B cell (primary cell): ENCODE data around the gene KIDINS220. TPM values are rescaled to one million over a fixed set of nuclear protein-coding genes. Genes with fewer than 3 reads are reported as not detected.

Source experiments
- ATAC-seq: fragments of 200-7000 bp; cut with Tn5 transposase; one replicate; pipeline ENCODE4 v1.10.0; 2021; ENCODE audit warnings: low read depth, mild to moderate bottlenecking, moderate number of reproducible peaks, moderate library complexity
- CTCF ChIA-PET: fragments of 350-600 bp; sonication (Branson Sonifier 250); formaldehyde crosslinking; loops from one replicate; lab custom pipeline; 2021; ENCODE audit warnings: antibody characterized with exemption, inconsistent platforms; lab: Charles Lee
- POLR2A ChIA-PET: fragments of 350-600 bp; sonication (Branson Sonifier 250); formaldehyde crosslinking; loops from one replicate; lab custom pipeline; 2021; ENCODE audit warnings: antibody characterized with exemption; lab: Charles Lee
- DNase-seq: peaks from one replicate; pipeline ENCODE4 v3.0.0; 2013
- H2AFZ ChIP-seq: 2 replicates; pipeline ENCODE4 v1.6.1; 2012; ENCODE audit warnings: mild to moderate bottlenecking, low read depth, low read length; ENCODE audit not compliant: insufficient read depth, poor library complexity, severe bottlenecking
- H3K27ac ChIP-seq, 2 donors: 1 replicate in 1 of 2; 2 replicates in 1 of 2; pipeline ENCODE4 v1.5.1; 2012 to 2013; ENCODE audit warnings: low read length in 2 of 2, mild to moderate bottlenecking in 2 of 2, moderate library complexity in 1 of 2
- H3K27me3 ChIP-seq, 4 experiments: fragments of 200-600 bp in 1 of 4; sonication (generic) in 1 of 4; replicated peaks in 1 of 4; 1 replicate in 2 of 4; 2 replicates in 2 of 4; pipeline versions ENCODE4 v1.6.1 to v1.7.0; 2013 to 2016; ENCODE audit warnings: low read length in 3 of 4, mild to moderate bottlenecking in 2 of 4, mixed read lengths in 1 of 4, moderate library complexity in 1 of 4; ENCODE audit not compliant: insufficient read depth in 4 of 4, control insufficient read depth in 3 of 4; ENCODE audit errors: control extremely low read depth in 1 of 4
- H3K36me3 ChIP-seq, 2 experiments: replicated peaks in 1 of 2; 1 replicate in 1 of 2; 2 replicates in 1 of 2; pipeline versions ENCODE4 v1.6.1 to v1.7.1; 2013; ENCODE audit warnings: low read length in 1 of 2; ENCODE audit not compliant: insufficient read depth in 2 of 2, control insufficient read depth in 1 of 2; ENCODE audit errors: control extremely low read depth in 1 of 2, extremely low read depth in 1 of 2
- H3K4me1 ChIP-seq, 2 donors: fragments of 200-600 bp in 1 of 2; sonication (generic) in 1 of 2; 1 replicate in 1 of 2; 2 replicates in 1 of 2; pipeline versions ENCODE4 v1.5.1 to v1.6.1; 2013 to 2017; ENCODE audit warnings: low read length in 2 of 2; ENCODE audit not compliant: control insufficient read depth in 2 of 2, insufficient read depth in 2 of 2
- H3K4me2 ChIP-seq: replicated peaks from 2 replicates; pipeline ENCODE3; 2012; ENCODE audit warnings: mild to moderate bottlenecking, low read depth, low read length; ENCODE audit not compliant: poor library complexity, severe bottlenecking
- H3K4me3 ChIP-seq, 5 experiments: fragments of 200-600 bp in 1 of 5; sonication (generic) in 1 of 5; 1 replicate in 3 of 5; 2 replicates in 2 of 5; pipeline versions ENCODE4 v1.5.1 to v1.7.0; 2011 to 2016; ENCODE audit warnings: low read length in 4 of 5, mild to moderate bottlenecking in 4 of 5, low read depth in 2 of 5, control low read depth in 1 of 5, moderate library complexity in 1 of 5; ENCODE audit not compliant: insufficient read depth in 1 of 5; ENCODE audit errors: control extremely low read depth in 1 of 5, extremely low read depth in 1 of 5
- H3K79me2 ChIP-seq: fragments of 200-600 bp; sonication (generic); one replicate; pipeline ENCODE4 v1.6.0; 2016; ENCODE audit warnings: low read length; ENCODE audit not compliant: control insufficient read depth, insufficient read depth
- H3K9ac ChIP-seq: fragments of 200-600 bp; sonication (generic); 2 replicates; pipeline ENCODE4 v1.6.1; 2017; ENCODE audit warnings: mild to moderate bottlenecking, low read length, moderate library complexity
- H3K9me3 ChIP-seq, 3 donors: one replicate each; pipeline versions ENCODE4 v1.6.1 to v1.7.1; 2013; ENCODE audit warnings: low read length in 2 of 3; ENCODE audit not compliant: control insufficient read depth in 2 of 3, insufficient read depth in 1 of 3; ENCODE audit errors: control extremely low read depth in 1 of 3
- H4K20me1 ChIP-seq: 2 replicates; pipeline ENCODE4 v1.6.0; 2012; ENCODE audit warnings: mild to moderate bottlenecking, low read length; ENCODE audit not compliant: insufficient read depth, control insufficient read depth, poor library complexity, severe bottlenecking
- H3K27ac Mint-ChIP-seq: one replicate; pipeline ENCODE4 v1.8.0; 2021; ENCODE audit warnings: mixed read lengths
- H3K27me3 Mint-ChIP-seq: one replicate; pipeline ENCODE4 v1.8.0; 2021; ENCODE audit warnings: mixed read lengths
- H3K4me1 Mint-ChIP-seq: one replicate; pipeline ENCODE4 v1.8.0; 2021; ENCODE audit warnings: mixed read lengths
- H3K4me3 Mint-ChIP-seq: one replicate; pipeline ENCODE4 v1.8.0; 2021; ENCODE audit warnings: mixed read lengths
- H3K9me3 Mint-ChIP-seq: one replicate; pipeline ENCODE4 v1.8.0; 2022; ENCODE audit warnings: mixed read lengths; ENCODE audit not compliant: insufficient read depth
- CTCF ChIP-seq: fragments of 200-600 bp; IDR thresholded peaks from one replicate; pipeline ENCODE4 v1.8.0; 2022; ENCODE audit warnings: antibody characterized with exemption, mild to moderate bottlenecking
- EZH2 ChIP-seq: IDR thresholded peaks from 2 replicates; pipeline ENCODE4 v1.6.1; 2012; ENCODE audit warnings: borderline replicate concordance, low read depth, mild to moderate bottlenecking, moderate library complexity, low read length; ENCODE audit not compliant: insufficient read depth, poor library complexity, severe bottlenecking
- WGBS: methylation state at CpG from one replicate; pipeline ENCODE4 v1.1.5; 2013; ENCODE audit warnings: missing lambda C conversion rate; ENCODE audit not compliant: insufficient coverage; 5-methylcytosine and 5-hydroxymethylcytosine counted together
- intact Hi-C: fragments of 100-400 bp; cut with micrococcal nuclease; formaldehyde crosslinking; loops from one replicate; pipeline ENCODE4 v1.10.0; 2022
- polyA plus RNA-seq: library from polyadenylated mRNA; depleted of rRNA; stranded (reverse); fragments of >200 nt; gene quantifications from 2 replicates; pipeline ENCODE4 v1.2.3, GENCODE V29; 2012
- total RNA-seq, 2 donors: library from RNA; stranded (reverse); fragments of 120-200 nt in 1 of 2; gene quantifications; 1 replicate in 1 of 2; 2 replicates in 1 of 2; pipeline versions ENCODE4 v1.2.3 to v1.2.4, GENCODE V29; 2013 to 2022

The KIDINS220 gene
- total and polyA plus RNA-seq, 2 donors (not counting 1 experiment from before 2014, with no cell fraction given): 12.5 to 36.6 TPM

- no peak overlapping the region for H2AFZ ChIP-seq
- ATAC-seq (no peak), DNase-seq (no peak)
- Mint-ChIP-seq H3K27ac (no peak overlapping the region), H3K27me3 (peaks cover 25% of the 10 kb centered on the region), H3K4me1 (no peaks in the 10 kb centered on the region), H3K9me3 (peaks cover 9% of the 10 kb centered on the region), H3K4me3 (no peak overlapping the region)
- no peak overlapping the region for H3K4me2 ChIP-seq
- no peak overlapping the region for H3K9ac ChIP-seq
- H3K9me3 ChIP-seq: peaks cover 0 to 14% (median 5%) of the 10 kb centered on the region in 3 donors
- intact Hi-C loops: no loop called here
- no peaks in the 10 kb centered on the region for H3K36me3 ChIP-seq
- H3K27ac ChIP-seq: no peak overlapping the region
- WGBS: no CpG with 5 or more reads among the region's 3 CpGs
- H3K79me2 ChIP-seq: no peaks in the 10 kb centered on the region
- H3K27me3 ChIP-seq: peaks cover 0 to 6% (median 0%) of the 10 kb centered on the region in 4 experiments
- TF ChIP-seq EZH2 (no peak), CTCF (no peak)
- H3K4me3 ChIP-seq: no peak overlapping the region
- CTCF ChIA-PET: no interaction called here
- H4K20me1 ChIP-seq: no peaks in the 10 kb centered on the region
- no peaks in the 10 kb centered on the region for H3K4me1 ChIP-seq
- POLR2A ChIA-PET: no interaction called here
Measured at GRCh38 chr2:8710951-8711350, 126.5 kb downstream of the KIDINS220 start.

- intact Hi-C loops: no loop called here
- ATAC-seq (no peak), DNase-seq (no peak)
- H3K4me3 Mint-ChIP-seq: no peak overlapping the region
- H3K27me3 ChIP-seq: peaks cover 0 to 4% (median 0%) of the 10 kb centered on the region in 4 experiments
- TF ChIP-seq CTCF: no peak
- no peak for TF ChIP-seq EZH2
- CTCF ChIA-PET: no interaction called here
- peaks cover 21% of the 10 kb centered on the region for H3K27me3 Mint-ChIP-seq
- no peak overlapping the region for H3K27ac ChIP-seq
- H3K9me3 Mint-ChIP-seq: peaks cover 6% of the 10 kb centered on the region
- no peak overlapping the region for H2AFZ ChIP-seq
- H3K79me2 ChIP-seq: no peaks in the 10 kb centered on the region
- POLR2A ChIA-PET: no interaction called here
- H3K4me2 ChIP-seq: no peak overlapping the region
- H3K4me1 ChIP-seq: no peaks in the 10 kb centered on the region
- no peaks in the 10 kb centered on the region for H3K4me1 Mint-ChIP-seq
- H3K36me3 ChIP-seq: no peaks in the 10 kb centered on the region
- no peak overlapping the region for H3K9ac ChIP-seq
- H3K4me3 ChIP-seq: no peak overlapping the region
- 89% methylated on average over 14 of the region's 14 CpGs for WGBS
- no peak overlapping the region for H3K27ac Mint-ChIP-seq
- no peaks in the 10 kb centered on the region for H4K20me1 ChIP-seq
- peaks cover 0 to 7% (median 0%) of the 10 kb centered on the region in 3 donors for H3K9me3 ChIP-seq
Measured at GRCh38 chr2:8709611-8710010, 127.8 kb downstream of the KIDINS220 start.
